Activated CD8-positive, alpha-beta memory T cell treated with anti-CD3 and anti-CD28 coated beads, Interleukin-2, amount 50 U/mL, for 48 hours (primary cell): Measurements from ENCODE around the gene ZNF787.
"Not testable (repeated sequence)": the region's sequence is repeated elsewhere in the genome, so short reads cannot be mapped to it uniquely, and the experiment has no call there.

ENCODE experiments used
- DNase-seq: peaks from one replicate; pipeline ENCODE4 v3.0.0-alpha.2; 2020

ZNF787 gene

DNA sequence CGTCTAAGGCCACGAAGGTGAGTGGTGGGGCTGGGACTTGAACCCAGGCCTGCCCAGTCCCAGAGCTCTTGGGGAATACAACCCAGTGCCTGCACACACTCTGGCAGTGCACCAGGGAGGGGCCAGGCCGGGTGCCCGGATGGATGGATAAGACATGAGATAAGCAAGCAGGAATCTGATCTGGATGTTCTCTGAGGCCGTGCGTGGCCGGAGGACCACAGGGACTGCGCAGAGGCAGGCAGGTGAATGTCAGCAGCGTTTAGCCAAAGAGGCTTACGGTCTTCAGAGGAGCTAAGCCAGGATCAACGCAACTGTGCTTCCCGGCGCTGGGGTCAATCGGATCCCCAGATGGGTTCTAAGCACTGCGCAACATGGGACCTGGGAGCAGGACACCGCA, 1.5 kb downstream of the ZNF787 start:
- no peak for DNase-seq

DNA sequence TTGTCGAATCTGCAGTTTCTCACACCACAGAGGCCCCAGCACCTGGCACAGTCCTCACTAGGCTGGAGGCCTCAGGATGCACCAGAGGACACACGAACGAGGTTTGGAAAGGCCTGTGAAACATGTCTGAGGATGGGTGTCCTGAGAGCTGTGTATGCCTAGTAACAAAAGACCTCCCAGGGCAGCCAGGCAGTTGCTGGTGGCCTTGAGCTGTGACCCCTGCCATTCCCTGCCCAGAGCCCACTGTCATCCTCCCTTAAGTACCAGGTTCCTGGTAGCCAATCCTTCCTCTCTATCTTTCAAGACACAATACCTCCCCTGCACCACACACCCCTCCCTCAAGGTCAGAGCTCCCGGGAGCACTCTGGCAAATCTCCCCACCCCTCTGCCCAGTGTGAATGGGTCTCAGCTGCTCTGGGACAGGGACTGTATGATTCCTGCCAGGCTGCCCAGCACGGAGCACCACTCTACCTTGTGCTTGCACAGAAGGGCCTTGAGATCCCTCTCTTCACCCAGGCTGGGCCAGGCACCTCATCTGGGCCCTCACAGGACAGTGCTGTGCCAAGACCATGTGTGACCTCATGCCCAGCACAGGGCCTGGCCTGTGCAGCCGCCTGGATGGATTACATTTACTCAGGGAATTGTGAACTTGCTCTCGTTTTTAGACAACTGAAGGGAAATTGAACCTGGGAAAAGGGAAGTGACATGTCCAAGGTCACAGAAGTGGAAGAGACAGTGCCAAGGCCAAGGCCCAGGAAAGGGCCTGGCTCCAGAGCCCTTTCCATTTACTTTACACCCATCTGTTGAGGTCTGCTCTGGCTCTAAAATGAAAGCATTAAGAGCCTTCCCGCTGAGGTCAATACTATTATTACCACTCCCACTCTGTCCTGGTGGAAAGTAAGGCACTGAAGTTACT, 2.2 kb downstream of the ZNF787 start:
- no peak for DNase-seq

DNA sequence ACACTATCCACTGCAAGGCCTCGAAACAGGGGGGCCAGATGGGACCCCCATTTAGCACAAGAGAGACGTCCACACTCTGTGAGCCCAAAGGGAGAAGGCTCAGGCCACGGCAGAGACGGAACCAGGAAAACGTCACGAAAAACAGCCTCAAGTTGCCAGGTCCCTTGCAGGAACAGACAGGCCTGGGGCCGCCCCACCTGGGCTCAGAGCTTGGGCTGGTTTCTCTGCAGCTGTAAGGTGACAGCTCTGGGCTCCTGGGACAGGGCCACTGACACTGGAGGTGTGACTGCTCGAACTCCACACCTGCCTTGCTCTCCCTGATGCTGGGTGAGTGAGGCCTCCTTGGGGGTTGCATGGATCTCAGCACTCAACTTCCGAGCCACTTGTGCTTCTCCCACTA, 3.2 kb downstream of the ZNF787 start:
- no peak for DNase-seq

DNA sequence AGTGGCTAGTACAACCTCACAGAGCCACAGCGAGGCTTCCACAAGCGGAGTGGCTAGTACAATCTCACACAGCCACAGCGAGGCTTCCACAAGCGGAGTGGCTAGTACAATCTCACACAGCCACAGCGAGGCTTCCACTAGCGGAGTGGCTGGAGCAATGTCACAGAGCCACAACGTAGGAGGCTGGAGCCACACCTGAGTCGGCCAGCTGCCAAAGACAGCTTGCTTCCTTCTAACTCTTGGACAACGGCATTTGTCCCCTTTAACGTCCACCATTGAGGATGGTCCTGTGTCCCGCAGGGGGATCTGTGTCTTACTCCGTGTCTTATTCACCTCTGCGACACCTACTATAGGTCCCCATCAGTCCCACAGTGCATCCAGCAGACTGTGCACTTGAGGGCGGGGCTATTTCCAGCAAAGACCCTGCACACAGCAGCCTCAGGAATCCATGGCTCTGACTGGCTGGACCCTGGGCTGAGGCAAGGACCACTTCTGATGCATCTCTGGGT, 3.7 kb downstream of the ZNF787 start:
- DNase-seq, result no peak

DNA sequence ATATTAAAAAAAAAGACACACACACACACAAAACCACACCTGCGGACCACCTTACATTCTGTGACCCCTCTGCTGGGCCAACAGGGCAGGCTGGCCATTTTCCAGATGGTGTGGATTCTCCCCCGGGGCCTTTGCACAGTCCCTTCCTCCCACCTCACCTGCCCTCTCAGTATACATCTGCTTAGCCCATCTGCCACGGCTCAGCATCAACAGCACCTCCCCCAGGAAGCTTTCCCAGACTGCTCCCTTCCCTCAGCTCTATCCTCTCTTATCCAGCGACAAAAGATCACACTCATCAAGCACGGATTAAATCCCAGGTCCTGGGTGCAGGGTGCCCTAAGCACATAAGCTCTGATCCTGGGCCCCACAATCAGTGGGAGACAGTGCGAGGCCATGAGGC, 4.5 kb downstream of the ZNF787 start:
- no peak for DNase-seq

DNA sequence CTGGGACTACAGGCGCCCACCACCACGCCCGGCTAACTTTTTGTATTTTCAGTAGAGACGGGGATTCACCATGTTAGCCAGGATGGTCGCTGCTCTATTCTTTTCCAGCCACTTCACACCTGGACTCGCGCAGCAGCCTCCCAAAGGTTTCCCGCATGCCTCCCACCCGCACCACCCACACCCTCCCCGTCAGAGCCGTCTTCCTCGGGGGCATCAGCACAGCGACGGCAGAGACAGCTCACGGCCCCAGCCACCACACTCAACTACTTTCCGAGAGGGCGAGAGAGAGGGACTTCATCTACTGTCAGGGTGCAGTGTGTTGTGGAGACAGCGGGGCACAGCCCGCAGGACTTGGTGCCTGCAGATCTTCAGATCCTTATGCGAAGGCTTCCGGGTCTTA, 5.6 kb downstream of the ZNF787 start:
- DNase-seq, result no peak

DNA sequence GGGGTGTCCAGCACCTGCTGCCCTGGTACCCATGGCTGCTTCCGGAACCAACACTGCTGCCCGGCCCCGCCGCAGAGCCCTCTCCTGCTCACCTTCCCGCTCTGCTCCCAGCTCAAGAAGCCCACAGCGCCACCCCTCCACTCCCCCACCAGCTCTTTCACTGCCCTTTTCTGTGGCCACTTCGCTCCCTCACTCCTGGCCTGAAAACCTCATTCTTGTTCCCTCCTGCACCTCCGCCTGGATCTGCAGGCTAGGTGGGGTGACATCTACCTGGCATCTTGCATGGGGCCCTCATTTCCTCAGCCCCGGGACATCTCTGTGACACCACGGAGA, 6.4 kb downstream of the ZNF787 start:
- no peak for DNase-seq

DNA sequence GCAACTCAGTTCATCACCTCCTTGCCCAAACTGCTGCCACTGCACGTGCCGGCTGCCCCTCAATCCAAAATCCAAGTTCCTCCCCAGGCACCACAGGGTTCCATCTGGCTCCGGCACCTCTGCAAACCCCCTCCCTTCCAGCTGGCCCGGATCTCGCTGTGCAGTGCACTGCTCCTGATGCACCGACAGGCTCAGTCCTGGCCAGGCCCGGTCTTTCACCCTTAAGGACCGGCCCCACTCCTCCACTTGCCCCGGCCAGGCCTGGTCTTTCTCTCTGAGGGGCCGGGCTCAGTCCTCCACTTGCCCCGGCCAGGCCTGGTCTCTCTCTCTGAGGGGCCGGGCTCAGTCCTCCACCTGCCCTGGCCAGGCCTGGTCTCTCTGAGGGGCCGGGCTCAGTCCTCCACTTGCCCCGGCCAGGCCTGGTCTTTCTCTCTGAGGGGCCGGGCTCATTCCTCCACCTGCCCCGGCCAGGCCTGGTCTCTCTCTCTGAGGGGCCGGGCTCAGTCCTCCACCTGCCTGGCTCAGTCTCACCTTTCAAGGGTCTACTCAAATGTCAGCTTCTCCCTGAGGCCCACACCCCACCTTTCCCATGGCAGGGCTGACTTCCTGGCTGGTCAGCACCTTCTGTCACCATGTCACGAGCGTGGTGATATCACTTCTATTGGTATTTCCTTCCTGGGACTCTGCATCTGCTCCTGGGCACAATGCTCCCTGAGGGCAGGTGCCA, 6.9 kb downstream of the ZNF787 start:
- no peak for DNase-seq

DNA sequence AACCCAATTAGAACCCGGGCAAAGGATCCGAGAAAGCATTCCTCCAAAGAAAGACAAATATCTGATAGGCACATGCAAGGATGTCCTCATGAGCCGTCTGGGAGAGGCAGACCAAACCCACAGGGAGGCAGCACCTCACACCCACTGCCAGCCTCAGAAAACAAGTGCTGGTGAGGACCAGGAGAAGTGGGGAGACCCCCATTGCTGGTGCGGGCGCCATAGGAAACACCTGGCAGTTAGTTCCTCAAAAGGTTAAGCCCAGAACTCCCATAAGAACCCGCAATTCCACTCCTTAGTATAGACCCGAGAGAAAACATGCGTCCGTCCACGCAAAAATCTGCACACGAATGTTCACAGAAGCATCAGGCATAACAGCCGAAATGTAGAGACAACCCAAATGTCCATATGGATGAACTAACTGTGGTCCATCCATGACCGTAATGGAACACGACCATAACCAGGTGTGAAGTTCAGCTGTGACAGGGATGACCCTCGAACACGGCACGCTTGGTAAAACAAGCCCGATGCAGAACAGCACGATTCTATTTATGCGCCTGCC, 7.9 kb downstream of the ZNF787 start:
- DNase-seq, result no peak

DNA sequence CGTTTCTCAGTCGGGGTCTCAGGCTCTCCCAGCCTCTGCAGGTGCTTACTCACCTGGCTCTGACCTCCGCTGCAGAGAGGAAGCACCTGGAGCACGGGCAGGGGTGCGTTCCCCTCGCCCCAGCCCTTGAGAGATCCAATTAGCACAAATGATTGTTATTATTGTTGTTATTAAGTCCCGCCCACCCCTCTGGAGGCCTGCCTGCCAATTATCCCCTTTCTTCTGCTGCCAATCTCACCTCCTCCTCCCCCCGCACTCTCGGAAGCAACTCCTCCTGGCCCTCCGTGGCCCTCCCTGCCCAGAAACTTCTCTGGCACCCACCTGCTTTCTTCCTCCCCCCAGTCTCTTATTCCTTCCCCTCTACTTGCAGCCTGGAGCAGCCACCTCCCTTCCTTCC, 8.8 kb downstream of the ZNF787 start:
- DNase-seq, result no peak

DNA sequence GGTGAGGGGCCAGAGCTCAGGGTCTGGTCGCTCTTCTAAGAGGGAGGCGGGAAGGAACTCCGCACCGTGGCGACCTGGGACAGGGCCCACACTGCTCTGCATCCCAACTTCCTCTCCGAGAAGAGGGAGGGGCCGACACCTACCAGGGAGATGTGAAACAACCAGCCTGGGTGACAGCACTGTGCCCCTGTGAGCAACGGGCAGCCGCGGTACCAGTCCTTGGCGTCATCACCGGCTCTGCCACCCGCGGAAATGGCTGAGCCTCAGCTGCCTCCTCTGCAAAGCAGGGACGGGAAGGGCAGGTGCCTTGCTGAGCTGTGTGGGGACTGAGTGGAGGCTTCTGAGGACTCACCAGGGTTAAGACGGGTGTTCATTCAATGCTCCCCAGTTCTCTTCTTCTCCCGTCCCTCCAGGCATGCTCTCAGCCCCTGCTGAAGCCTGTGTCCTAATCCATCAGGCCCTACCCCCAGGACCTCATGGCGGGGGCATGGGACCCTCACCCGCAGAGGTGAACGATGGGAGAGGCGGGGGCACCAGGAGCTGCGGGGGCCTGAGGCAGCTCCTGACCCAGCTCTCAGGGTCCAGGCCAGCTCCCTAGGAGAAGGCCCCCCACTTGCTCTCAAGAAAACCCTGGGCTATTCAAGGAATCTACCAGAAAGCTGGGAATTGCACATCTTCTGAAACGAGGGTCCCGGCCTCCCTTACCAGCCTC, 9.3 kb downstream of the ZNF787 start:
- DNase-seq, result peak; percentile 67

DNA sequence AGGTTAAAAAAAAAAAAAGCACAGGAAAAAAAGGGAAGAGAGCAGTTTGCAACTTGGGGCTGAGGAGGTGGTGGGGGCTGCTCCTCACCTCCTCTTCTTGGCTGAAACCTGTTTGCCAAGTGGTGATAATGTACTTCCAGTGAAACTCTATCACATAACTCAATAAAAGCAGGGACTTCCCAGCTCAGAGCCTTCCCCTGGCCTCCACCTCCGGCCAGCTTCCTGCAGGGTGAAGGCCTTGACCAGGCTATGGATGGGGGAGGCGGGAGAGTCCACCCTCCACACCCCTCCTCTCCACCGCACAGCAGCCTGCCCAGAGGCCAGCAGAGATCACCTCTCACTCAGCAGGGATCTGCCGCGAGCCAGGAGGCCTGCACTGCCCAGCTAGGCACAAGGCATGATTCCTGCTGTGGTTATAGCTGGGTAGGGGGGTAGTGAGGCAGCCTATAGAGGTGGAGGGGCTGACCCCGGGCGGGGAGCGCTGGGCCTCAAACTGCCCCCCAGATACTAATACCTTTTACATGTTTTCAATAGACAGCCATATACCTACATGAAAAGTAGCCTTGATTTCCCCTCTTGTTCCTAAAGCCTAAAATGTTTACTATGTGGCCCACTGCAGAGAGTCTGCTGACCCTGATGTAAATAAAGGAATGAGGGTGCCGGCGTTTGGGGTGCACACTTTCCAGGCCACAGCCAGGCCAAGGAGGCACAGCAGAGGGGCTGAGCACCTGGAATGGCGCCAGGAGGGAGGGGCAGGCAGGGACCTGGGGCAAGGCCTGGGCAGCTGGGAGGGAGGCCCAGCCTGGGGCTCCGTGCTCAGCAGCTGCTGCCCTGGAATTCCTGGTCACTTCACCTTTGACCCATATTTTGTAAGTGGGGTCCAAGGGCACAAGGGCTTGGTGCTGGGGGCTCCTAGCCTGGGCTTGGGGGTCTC, 10.3 kb downstream of the ZNF787 start:
- no peak for DNase-seq

DNA sequence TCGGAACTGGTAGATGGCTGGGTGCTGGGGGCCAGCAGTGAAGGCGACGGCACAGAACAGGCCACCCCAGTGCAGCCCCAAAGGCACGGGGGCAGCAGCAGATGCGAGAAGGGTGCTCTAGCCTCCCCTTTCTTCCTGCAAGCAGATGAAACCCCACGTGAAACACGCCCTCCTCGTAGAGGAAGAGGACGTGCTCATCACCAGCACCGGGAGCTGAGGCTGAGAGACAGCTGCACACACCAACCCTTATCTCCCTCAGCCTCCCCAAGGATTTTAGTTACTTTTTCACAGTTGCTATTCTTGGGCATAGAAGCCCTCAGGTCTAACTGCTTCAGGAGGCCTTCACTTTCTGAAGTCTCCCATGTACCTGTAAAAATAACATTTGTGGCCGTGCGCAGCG, 11.9 kb downstream of the ZNF787 start:
- no peak for DNase-seq

DNA sequence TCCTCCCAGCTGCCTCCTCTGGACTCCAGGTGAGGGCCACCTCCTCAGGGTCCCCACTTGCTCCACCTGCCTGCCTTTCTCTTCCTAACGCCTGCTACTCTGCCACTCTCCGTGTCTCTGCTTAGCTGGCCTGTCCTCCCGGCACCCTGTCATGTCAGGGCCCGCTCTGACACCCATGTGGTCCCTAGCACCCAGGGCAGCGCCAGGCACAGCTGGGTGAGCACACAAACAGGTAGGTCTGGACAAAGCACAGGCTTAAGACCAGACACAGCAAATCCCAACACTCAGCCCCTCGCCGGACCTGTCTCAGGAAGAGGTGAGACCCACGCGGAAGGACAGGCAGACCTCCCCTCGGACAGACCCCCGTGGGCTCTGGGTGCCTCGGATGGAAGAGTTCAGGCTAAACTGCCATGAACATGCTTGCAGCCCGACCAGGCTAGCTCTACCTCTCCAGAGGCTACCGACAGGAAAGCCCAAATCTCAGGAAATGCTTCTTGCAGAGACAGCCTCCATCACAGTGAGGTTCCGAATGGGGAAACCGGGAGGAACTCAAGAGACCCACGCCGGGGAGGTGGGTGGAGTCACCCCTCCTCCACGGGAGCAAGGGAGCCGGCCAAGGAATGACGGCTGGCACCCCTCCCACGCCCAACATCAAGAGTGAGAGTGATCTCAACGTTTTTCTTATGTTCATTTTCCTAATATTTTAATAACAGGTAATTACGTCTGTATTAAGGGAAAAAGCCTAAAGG, 12.5 kb downstream of the ZNF787 start:
- DNase-seq, result no peak

DNA sequence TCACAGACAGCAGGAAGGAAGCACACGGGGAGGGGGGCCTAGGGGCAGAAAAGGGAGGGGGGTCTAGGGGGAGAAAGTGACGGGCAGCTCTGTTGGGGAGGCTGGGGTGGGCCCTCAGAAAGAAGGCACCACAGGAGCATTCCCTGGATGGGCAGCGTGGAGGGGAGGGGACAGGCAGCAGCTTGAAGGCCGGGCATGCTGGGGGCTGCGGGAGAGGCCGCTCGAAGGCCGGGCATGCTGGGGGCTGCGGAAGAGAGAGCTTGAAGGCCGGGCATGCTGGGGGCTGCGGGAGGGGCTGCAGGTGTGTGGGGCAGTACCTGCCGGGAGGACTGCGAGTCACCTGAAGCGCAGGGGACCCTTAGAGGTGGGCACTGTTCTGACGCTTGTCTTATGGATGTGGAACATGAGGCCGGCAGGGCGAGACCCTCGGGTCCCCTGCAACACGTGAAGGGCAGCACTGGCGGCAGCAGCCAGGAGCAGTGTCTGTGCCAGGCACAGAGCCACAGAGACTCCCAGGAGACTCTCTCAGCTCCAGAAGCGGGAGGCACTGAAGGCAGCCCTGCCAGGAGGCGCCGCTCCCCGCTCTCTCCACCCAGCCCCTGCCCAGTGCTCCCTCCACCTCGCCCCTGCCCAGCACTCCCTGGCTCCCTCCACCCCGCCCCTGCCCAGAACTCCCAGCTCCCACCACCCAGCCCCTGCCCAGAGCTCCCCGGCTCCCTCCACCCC, 13.3 kb downstream of the ZNF787 start:
- DNase-seq, result no peak

DNA sequence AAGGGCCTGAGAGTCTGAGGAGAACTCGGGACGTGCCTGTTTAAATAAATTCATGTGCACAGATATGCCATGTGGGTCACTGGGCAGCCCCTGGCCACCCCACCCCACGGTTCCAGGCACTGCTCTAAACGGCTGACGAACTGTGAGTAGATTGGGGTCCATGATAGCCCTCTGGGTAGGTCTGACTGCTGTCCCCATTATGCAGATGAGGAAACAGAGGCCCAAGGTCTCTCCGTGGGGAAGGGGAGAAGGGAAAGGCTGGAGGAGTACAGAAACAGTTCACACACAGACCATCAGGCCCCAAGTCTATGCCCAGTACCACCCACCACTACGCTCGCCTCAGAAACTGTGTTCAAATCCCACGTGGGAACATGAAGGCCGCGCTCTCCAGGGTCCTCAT, 14.1 kb downstream of the ZNF787 start:
- DNase-seq, result no peak

DNA sequence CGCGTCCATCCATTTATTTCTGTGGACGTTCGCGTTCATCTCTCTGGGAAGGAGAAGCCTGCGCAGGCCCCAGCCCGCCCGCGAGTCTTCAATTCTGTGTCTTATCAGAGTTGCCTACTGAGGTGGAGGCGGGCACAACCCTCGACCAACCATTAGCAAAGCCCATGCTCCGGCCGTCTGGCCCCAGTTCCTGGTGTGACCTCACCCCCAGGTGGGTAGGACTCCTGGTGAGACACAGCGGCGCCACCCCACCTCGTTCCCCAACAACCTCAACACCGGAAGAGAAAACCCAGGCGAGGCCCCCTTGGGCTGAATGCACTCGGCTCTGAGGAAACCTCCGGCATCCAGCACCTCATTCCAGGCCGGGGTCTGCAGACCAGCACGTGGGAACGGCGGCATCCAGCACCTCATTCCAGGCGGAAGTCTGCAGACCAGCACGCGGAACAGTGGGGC, 14.7 kb downstream of the ZNF787 start:
- DNase-seq, result no peak

DNA sequence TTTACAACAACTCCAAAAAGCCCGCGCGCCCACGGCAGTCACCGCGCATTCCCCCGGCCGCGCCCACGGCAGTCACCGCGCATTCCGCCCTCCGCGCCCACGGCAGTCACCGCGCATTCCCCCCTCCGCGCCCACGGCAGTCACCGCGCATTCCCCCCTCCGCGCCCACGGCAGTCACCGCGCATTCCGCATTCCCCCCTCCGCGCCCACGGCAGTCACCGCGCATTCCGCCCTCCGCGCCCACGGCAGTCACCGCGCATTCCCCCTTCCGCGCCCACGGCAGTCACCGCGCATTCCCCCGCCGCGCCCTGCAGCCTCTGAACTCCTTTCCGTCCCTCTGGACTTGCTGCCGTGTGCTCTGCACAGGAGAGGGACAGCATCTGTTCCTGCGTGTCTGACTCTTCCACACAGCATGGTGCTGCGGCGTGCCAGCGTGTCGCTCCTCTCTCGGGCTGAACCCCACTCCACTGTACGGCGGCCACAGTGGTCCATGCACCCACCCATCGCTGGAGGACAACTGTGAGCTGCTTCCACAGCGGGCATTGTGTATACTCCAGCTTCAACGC, 15.2 kb downstream of the ZNF787 start:
- not testable (repeated sequence) for DNase-seq

DNA sequence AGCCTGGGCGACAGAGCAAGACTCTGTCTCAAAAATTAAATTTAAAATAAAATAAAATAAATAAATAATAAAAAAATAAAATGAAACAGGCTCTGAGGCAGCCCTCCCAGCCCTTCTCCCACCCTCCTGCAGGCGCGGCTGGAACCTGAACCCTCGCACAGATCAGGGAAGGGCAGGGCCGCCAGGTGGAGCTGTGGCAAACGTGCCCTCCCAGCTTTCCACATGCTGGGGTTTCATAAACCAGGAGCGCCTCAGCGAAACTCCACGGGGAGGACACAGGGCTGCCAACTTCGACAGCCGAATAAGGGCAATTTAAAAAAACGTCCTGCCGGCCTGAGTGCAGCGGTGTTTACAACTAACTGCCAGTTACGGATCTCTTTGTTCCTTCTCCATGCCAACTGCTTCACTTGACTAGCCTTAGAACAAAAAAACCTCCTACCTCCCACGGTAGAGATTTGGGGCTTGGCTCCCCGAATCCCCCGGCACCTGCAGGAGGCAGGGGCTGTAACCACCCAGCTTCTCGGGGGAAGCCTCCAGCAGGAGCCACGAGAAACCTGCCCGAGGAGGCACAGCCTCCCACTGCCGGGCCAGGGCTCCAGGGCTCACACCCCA, 15.9 kb downstream of the ZNF787 start:
- peak; percentile 68 for DNase-seq

DNA sequence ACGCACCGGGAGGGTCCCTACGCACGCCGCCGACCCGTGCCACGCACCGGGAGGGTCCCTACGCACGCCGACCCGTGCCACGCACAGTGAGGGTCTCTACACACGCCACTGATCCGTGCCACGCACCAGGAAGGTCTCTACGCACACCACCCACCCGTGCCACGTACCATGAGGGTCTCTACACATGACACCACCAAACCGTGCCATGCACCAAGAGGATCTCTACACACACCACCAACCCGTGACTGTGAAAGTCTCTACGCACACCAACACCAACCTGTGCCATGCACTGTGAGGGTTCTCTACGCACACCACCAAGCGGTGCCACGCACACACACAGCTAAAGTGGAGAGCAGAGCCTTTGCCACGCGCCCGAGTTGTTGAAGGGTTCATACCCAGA, 16.7 kb downstream of the ZNF787 start:
- DNase-seq, result no peak
